ENCODE results near the gene ZDHHC8.

DNA sequence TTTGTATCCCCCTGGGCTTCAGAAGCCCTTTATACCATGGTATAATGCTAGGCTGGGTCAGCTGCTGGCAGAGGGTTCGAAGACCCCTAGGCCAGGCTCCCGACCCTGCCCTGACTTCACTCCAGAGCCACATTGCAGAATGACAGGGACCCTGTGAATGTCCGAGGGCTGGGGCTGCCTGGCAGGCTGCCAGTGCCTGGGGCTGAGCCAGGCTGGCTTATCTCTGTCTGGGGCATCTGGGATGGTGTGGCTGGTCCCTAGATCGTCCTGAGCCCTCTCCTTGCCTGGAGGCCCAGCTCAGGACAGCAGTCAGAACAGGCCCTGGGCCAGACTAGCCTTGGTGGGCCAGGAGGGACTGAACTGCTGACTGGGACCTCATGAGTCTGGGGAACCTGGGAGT, 3.7 kb downstream of the ZDHHC8 start:
- TF ChIP-seq, protein P1, sequence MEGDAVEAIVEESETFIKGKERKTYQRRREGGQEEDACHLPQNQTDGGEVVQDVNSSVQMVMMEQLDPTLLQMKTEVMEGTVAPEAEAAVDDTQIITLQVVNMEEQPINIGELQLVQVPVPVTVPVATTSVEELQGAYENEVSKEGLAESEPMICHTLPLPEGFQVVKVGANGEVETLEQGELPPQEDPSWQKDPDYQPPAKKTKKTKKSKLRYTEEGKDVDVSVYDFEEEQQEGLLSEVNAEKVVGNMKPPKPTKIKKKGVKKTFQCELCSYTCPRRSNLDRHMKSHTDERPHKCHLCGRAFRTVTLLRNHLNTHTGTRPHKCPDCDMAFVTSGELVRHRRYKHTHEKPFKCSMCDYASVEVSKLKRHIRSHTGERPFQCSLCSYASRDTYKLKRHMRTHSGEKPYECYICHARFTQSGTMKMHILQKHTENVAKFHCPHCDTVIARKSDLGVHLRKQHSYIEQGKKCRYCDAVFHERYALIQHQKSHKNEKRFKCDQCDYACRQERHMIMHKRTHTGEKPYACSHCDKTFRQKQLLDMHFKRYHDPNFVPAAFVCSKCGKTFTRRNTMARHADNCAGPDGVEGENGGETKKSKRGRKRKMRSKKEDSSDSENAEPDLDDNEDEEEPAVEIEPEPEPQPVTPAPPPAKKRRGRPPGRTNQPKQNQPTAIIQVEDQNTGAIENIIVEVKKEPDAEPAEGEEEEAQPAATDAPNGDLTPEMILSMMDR (IDR thresholded peaks at IDR 0.05), result no peak
- TF ChIP-seq EZH2 (IDR thresholded peaks at IDR 0.05; ENCODE audit: borderline replicate concordance, insufficient read depth, low read depth, low read length, poor library complexity, severe bottlenecking), result no peak

Measured in B cell (primary cell).